H9 (cell line): ENCODE results near the gene C11orf65. TPM values are rescaled to one million over a fixed set of nuclear protein-coding genes. Genes with fewer than 3 reads are reported as not detected.
"Not testable (repeated sequence)": the region's sequence is repeated elsewhere in the genome, so short reads cannot be mapped to it uniquely, and the experiment has no call there.

Experiments
- DNase-seq: peaks from one replicate; pipeline ENCODE4 v3.0.0-alpha.2; 2017
- H2AFZ ChIP-seq: one replicate; pipeline ENCODE4 v1.6.1; 2013; ENCODE audit warnings: mild to moderate bottlenecking, low read length, control low read depth, moderate library complexity
- H2AK5ac ChIP-seq: 2 replicates; pipeline ENCODE4 v1.6.1; 2013; ENCODE audit warnings: low read length, control low read depth, mixed read lengths; ENCODE audit not compliant: insufficient read length
- H2BK120ac ChIP-seq: one replicate; pipeline ENCODE4 v1.6.1; 2013; ENCODE audit warnings: low read depth, mild to moderate bottlenecking, low read length, control low read depth, inconsistent platforms; ENCODE audit not compliant: poor library complexity, severe bottlenecking
- H2BK12ac ChIP-seq: 2 replicates; pipeline ENCODE4 v1.6.1; 2013; ENCODE audit warnings: low read length, control low read depth, mixed read lengths, low read depth; ENCODE audit not compliant: insufficient read length
- H2BK15ac ChIP-seq: 2 replicates; pipeline ENCODE4 v1.6.1; 2013; ENCODE audit warnings: low read depth, low read length, control low read depth
- H2BK20ac ChIP-seq: one replicate; pipeline ENCODE4 v1.6.1; 2013; ENCODE audit warnings: low read depth, mild to moderate bottlenecking, low read length, control low read depth, inconsistent platforms; ENCODE audit not compliant: poor library complexity, severe bottlenecking
- H2BK5ac ChIP-seq: 2 replicates; pipeline ENCODE4 v1.6.1; 2013; ENCODE audit warnings: low read length, control low read depth, mixed read lengths; ENCODE audit not compliant: insufficient read length
- H3K14ac ChIP-seq: 2 replicates; pipeline ENCODE4 v1.6.1; 2013; ENCODE audit warnings: low read length, control low read depth; ENCODE audit not compliant: insufficient read depth
- H3K18ac ChIP-seq: 2 replicates; pipeline ENCODE4 v1.6.1; 2013; ENCODE audit warnings: low read depth, mild to moderate bottlenecking, mixed read lengths, low read length, control low read depth; ENCODE audit not compliant: insufficient read length
- H3K23ac ChIP-seq: 2 replicates; pipeline ENCODE4 v1.6.1; 2013; ENCODE audit warnings: low read length, control low read depth, mixed read lengths, low read depth; ENCODE audit not compliant: insufficient read length
- H3K23me2 ChIP-seq: 2 replicates; pipeline ENCODE4 v1.6.1; 2013; ENCODE audit warnings: low read depth, mild to moderate bottlenecking, mixed read lengths, low read length, control low read depth; ENCODE audit not compliant: insufficient read length, poor library complexity, severe bottlenecking
- H3K27ac ChIP-seq: 2 replicates; pipeline ENCODE4 v1.5.1; 2013; ENCODE audit warnings: low read length, control low read depth, mixed read lengths, low read depth; ENCODE audit not compliant: insufficient read length
- H3K27me3 ChIP-seq: 2 replicates; pipeline ENCODE4 v1.6.1; 2013; ENCODE audit warnings: low read length, control low read depth, inconsistent platforms; ENCODE audit not compliant: insufficient read depth
- H3K4ac ChIP-seq: 2 replicates; pipeline ENCODE4 v1.6.1; 2013; ENCODE audit warnings: low read depth, mild to moderate bottlenecking, control low read depth, inconsistent platforms, low read length, moderate library complexity
- H3K4me1 ChIP-seq: 2 replicates; pipeline ENCODE4 v1.6.1; 2013; ENCODE audit warnings: low read length, control low read depth, inconsistent platforms; ENCODE audit not compliant: insufficient read depth
- H3K4me2 ChIP-seq: 2 replicates; pipeline ENCODE4 v1.6.1; 2013; ENCODE audit warnings: low read length, control low read depth, mixed read lengths; ENCODE audit not compliant: insufficient read length, insufficient read depth
- H3K56ac ChIP-seq: 2 replicates; pipeline ENCODE4 v1.6.1; 2013; ENCODE audit warnings: low read depth, mild to moderate bottlenecking, mixed read lengths, low read length, control low read depth; ENCODE audit not compliant: insufficient read length
- H3K79me1 ChIP-seq: 2 replicates; pipeline ENCODE4 v1.6.1; 2013; ENCODE audit warnings: low read depth, mild to moderate bottlenecking, moderate library complexity, low read length, control low read depth, inconsistent platforms; ENCODE audit not compliant: insufficient read depth, poor library complexity, severe bottlenecking
- H3K79me2 ChIP-seq: 2 replicates; pipeline ENCODE4 v1.6.1; 2013; ENCODE audit warnings: low read length, control low read depth, inconsistent platforms; ENCODE audit not compliant: insufficient read depth
- H3K9ac ChIP-seq: 2 replicates; pipeline ENCODE4 v1.6.1; 2013; ENCODE audit warnings: low read length, control low read depth, mixed read lengths; ENCODE audit not compliant: insufficient read length; ENCODE audit errors: extremely low read depth
- H3K9me3 ChIP-seq: one replicate; pipeline ENCODE4 v1.6.1; 2013; ENCODE audit warnings: low read depth, low read length, inconsistent platforms; ENCODE audit not compliant: control insufficient read depth
- H3T11ph ChIP-seq: one replicate; pipeline ENCODE4 v1.6.1; 2013; ENCODE audit warnings: mild to moderate bottlenecking, low read length, control low read depth, inconsistent platforms
- H4K20me1 ChIP-seq: one replicate; pipeline ENCODE4 v1.6.1; 2013; ENCODE audit not compliant: control insufficient read depth, insufficient read length, insufficient read depth
- H4K5ac ChIP-seq: 2 replicates; pipeline ENCODE4 v1.6.1; 2013; ENCODE audit warnings: low read depth, mild to moderate bottlenecking, mixed read lengths, low read length, control low read depth; ENCODE audit not compliant: insufficient read length
- H4K8ac ChIP-seq: replicated peaks from 2 replicates; pipeline ENCODE4 v1.6.1; 2013; ENCODE audit warnings: low read length, control low read depth, mixed read lengths, low read depth; ENCODE audit not compliant: insufficient read length
- H4K91ac ChIP-seq: 2 replicates; pipeline ENCODE4 v1.6.1; 2013; ENCODE audit warnings: low read depth, mild to moderate bottlenecking, moderate library complexity, mixed read lengths, low read length, control low read depth; ENCODE audit not compliant: insufficient read length
- H3K27ac Mint-ChIP-seq, 3 experiments: 2 replicates in 2 of 3; 3 replicates in 1 of 3; pipeline ENCODE4 v1.8.0; 2020 to 2021; ENCODE audit warnings: mixed read lengths in 3 of 3, mild to moderate bottlenecking in 1 of 3, moderate library complexity in 1 of 3
- H3K27me3 Mint-ChIP-seq: 2 replicates; pipeline ENCODE4 v1.8.0; 2021; ENCODE audit warnings: low read depth, mild to moderate bottlenecking, moderate library complexity, mixed read lengths
- H3K36me3 Mint-ChIP-seq, 3 experiments: 2 replicates in 2 of 3; 3 replicates in 1 of 3; pipeline ENCODE4 v1.8.0; 2020 to 2021; ENCODE audit warnings: low read depth in 3 of 3, mixed read lengths in 3 of 3; ENCODE audit not compliant: insufficient read depth in 1 of 3
- H3K4me1 Mint-ChIP-seq, 2 experiments: 2 replicates each; pipeline ENCODE4 v1.8.0; 2020; ENCODE audit warnings: mixed read lengths in 2 of 2
- H3K4me3 Mint-ChIP-seq, 2 experiments: 2 replicates in 1 of 2; 3 replicates in 1 of 2; pipeline ENCODE4 v1.8.0; 2020 to 2021; ENCODE audit warnings: mild to moderate bottlenecking in 2 of 2, mixed read lengths in 2 of 2, moderate library complexity in 1 of 2
- H3K9me3 Mint-ChIP-seq, 2 experiments: 2 replicates in 1 of 2; 3 replicates in 1 of 2; pipeline ENCODE4 v1.8.0; 2020; ENCODE audit warnings: mild to moderate bottlenecking in 2 of 2, mixed read lengths in 2 of 2, moderate library complexity in 1 of 2
- CTCF ChIP-seq: fragments of 200-600 bp; sonication (generic); conservative IDR thresholded peaks from 3 replicates; pipeline ENCODE4 v1.8.0; 2021; ENCODE audit warnings: antibody characterized with exemption, mild to moderate bottlenecking
- WGBS: extraction: QIAGEN DNeasy Blood & Tissue Kit; methylation state at CpG from one replicate; pipeline ENCODE4 v1.1.7; 2013; ENCODE audit warnings: missing lambda C conversion rate, low lambda C conversion rate, mixed read lengths; ENCODE audit not compliant: insufficient read length; ENCODE audit errors: extremely low coverage; 5-methylcytosine and 5-hydroxymethylcytosine counted together
- total RNA-seq: library from RNA; stranded (reverse); gene quantifications from 2 replicates; pipeline ENCODE4 v1.2.1, GENCODE V29; 2021

C11orf65 gene
- total RNA-seq, 1 experiment from 2014 or later, result 0.55 TPM

GRCh38 chr11:108398439-108398838 lies 68.9 kb downstream of the C11orf65 start:
- H3K9me3 Mint-ChIP-seq, result no peaks in the 10 kb centered on the region
- no peak for TF ChIP-seq CTCF
- WGBS, result no CpG with 5 or more reads among the region's 6 CpGs

GRCh38 chr11:108396672-108397071 lies 70.7 kb downstream of the C11orf65 start:
- H3K4me3 Mint-ChIP-seq, H2AFZ ChIP-seq, H3K4me1 Mint-ChIP-seq, H4K91ac ChIP-seq, H2BK5ac ChIP-seq, H3K14ac ChIP-seq, H3K27me3 ChIP-seq, H3K79me2 ChIP-seq, H3T11ph ChIP-seq, H2BK20ac ChIP-seq, H2BK15ac ChIP-seq, H2BK12ac ChIP-seq, H3K23ac ChIP-seq, H3K56ac ChIP-seq, H3K18ac ChIP-seq, H2AK5ac ChIP-seq, DNase-seq, H3K9me3 Mint-ChIP-seq, H3K9ac ChIP-seq, H3K4ac ChIP-seq, H4K20me1 ChIP-seq, H4K8ac ChIP-seq, H3K4me1 ChIP-seq, H2BK120ac ChIP-seq, H4K5ac ChIP-seq, H3K27me3 Mint-ChIP-seq, H3K79me1 ChIP-seq, H3K36me3 Mint-ChIP-seq, H3K9me3 ChIP-seq, H3K4me2 ChIP-seq, H3K27ac Mint-ChIP-seq, H3K27ac ChIP-seq, H3K23me2 ChIP-seq: not testable (repeated sequence)
- WGBS, result no CpG with 5 or more reads among the region's 6 CpGs

More at GRCh38 chr11:108398439-108398838, 68.9 kb downstream of the C11orf65 start:
- DNase-seq, result no peak
- H3K79me2 ChIP-seq, result no peaks in the 10 kb centered on the region
- H2BK5ac ChIP-seq, result no peak overlapping the region
- no peaks in the 10 kb centered on the region for H3K4me1 Mint-ChIP-seq
- no peak overlapping the region for H4K8ac ChIP-seq
- H3K27me3 ChIP-seq, result no peaks in the 10 kb centered on the region
- H2BK12ac ChIP-seq, result no peak overlapping the region
- H3K27ac Mint-ChIP-seq, result no peak overlapping the region
- no peak overlapping the region for H3K23ac ChIP-seq
- H3K23me2 ChIP-seq, result no peaks in the 10 kb centered on the region
- H3K27me3 Mint-ChIP-seq, result no peaks in the 10 kb centered on the region
- no peak overlapping the region for H3K27ac ChIP-seq
- no peak overlapping the region for H2BK120ac ChIP-seq
- no peak overlapping the region for H3K4me3 Mint-ChIP-seq
- H4K20me1 ChIP-seq, result no peaks in the 10 kb centered on the region
- H2AK5ac ChIP-seq, result no peak overlapping the region
- no peaks in the 10 kb centered on the region for H3K79me1 ChIP-seq
- H3K56ac ChIP-seq, result no peak overlapping the region
- H2BK15ac ChIP-seq, result no peak overlapping the region
- no peak overlapping the region for H2AFZ ChIP-seq
- no peak overlapping the region for H3K4ac ChIP-seq
- no peak overlapping the region for H3T11ph ChIP-seq
- no peak overlapping the region for H3K9ac ChIP-seq
- no peak overlapping the region for H3K4me2 ChIP-seq
- no peaks in the 10 kb centered on the region for H3K4me1 ChIP-seq
- no peak overlapping the region for H4K91ac ChIP-seq
- no peak overlapping the region for H2BK20ac ChIP-seq
- no peak overlapping the region for H3K18ac ChIP-seq
- H3K14ac ChIP-seq, result no peak overlapping the region
- H4K5ac ChIP-seq, result no peak overlapping the region
- H3K9me3 ChIP-seq, result no peaks in the 10 kb centered on the region
- no peaks in the 10 kb centered on the region for H3K36me3 Mint-ChIP-seq
